ENCODE measurements around the gene INPP5J.

DNA sequence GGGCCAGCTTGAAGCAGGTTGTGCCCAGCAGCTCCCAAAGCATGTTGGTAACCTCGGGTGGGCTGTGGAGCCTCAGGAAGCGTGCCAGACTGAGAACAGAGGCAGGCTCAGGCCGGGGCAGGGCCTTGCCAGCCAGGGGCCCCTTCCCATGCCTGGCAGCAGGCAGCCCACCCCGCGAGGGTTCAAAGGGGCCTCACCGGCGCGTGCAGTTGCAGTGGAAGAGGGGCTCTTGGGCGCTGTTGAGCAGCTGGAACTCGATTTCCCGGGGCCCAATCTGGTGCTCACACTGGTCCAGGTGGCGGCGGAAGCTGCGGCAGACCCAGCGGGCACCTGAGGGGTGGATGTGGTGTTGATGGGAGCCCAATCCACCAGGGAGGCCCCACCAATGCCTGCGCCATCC lies 13.9 kb downstream of the INPP5J start:
- no peak for TF ChIP-seq POLR2AphosphoS5 (IDR thresholded peaks at IDR 0.05; ENCODE audit: low read depth, low read length)
- TF ChIP-seq, protein P1, sequence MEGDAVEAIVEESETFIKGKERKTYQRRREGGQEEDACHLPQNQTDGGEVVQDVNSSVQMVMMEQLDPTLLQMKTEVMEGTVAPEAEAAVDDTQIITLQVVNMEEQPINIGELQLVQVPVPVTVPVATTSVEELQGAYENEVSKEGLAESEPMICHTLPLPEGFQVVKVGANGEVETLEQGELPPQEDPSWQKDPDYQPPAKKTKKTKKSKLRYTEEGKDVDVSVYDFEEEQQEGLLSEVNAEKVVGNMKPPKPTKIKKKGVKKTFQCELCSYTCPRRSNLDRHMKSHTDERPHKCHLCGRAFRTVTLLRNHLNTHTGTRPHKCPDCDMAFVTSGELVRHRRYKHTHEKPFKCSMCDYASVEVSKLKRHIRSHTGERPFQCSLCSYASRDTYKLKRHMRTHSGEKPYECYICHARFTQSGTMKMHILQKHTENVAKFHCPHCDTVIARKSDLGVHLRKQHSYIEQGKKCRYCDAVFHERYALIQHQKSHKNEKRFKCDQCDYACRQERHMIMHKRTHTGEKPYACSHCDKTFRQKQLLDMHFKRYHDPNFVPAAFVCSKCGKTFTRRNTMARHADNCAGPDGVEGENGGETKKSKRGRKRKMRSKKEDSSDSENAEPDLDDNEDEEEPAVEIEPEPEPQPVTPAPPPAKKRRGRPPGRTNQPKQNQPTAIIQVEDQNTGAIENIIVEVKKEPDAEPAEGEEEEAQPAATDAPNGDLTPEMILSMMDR (IDR thresholded peaks at IDR 0.05) = no peak
- TF ChIP-seq REST (IDR thresholded peaks at IDR 0.05; ENCODE audit: insufficient read depth in 1 of 2, low read depth in 2 of 2, low read length in 1 of 2) = no peak

Measured in Panc1 (cell line).